VCaP (cell line): ENCODE data around the gene RAPGEF4.

ENCODE experiments used
- H3K27ac ChIP-seq: fragments of 450-650 bp; 2 replicates; pipeline ENCODE4 v1.5.1; 2017
- CTCF ChIP-seq: fragments of 450-650 bp; conservative IDR thresholded peaks from 2 replicates; pipeline ENCODE4 v1.5.1; 2017; ENCODE audit warnings: mild to moderate bottlenecking, moderate library complexity

RAPGEF4 gene

GRCh38 chr2:172712251-172712650, 23.4 kb upstream of the RAPGEF4 start:
- H3K27ac ChIP-seq, result no peak overlapping the region
- no peak for TF ChIP-seq CTCF

- no peak overlapping the region for H3K27ac ChIP-seq
- no peak for TF ChIP-seq CTCF
Observed at GRCh38 chr2:172713365-172713875, 22.2 kb upstream of the RAPGEF4 start.

- H3K27ac ChIP-seq, result no peak overlapping the region
- no peak for TF ChIP-seq CTCF
Observed at GRCh38 chr2:172722481-172722880, 13.2 kb upstream of the RAPGEF4 start.

- no peak for TF ChIP-seq CTCF
- no peak overlapping the region for H3K27ac ChIP-seq
Observed at GRCh38 chr2:172723286-172723685, 12.4 kb upstream of the RAPGEF4 start.

GRCh38 chr2:172724724-172725123, 10.9 kb upstream of the RAPGEF4 start:
- TF ChIP-seq CTCF, result no peak
- H3K27ac ChIP-seq, result no peak overlapping the region

- H3K27ac ChIP-seq, result no peak overlapping the region
- TF ChIP-seq CTCF, result no peak
Observed at GRCh38 chr2:172725284-172725683, 10.4 kb upstream of the RAPGEF4 start.

GRCh38 chr2:172725746-172726145, 9.9 kb upstream of the RAPGEF4 start:
- H3K27ac ChIP-seq, result no peak overlapping the region
- no peak for TF ChIP-seq CTCF
